Activated naive CD8-positive, alpha-beta T cell treated with anti-CD3 and anti-CD28 coated beads for 36 hours (primary cell): ENCODE measurements around the gene MYRIP. TPM values are rescaled to one million over a fixed set of nuclear protein-coding genes. Genes with fewer than 3 reads are reported as not detected.

Source experiments
- DNase-seq: peaks from one replicate; pipeline ENCODE4 v3.0.0; 2021
- H3K27ac Mint-ChIP-seq: one replicate; pipeline ENCODE4 v1.8.0; 2022; ENCODE audit warnings: mild to moderate bottlenecking, moderate library complexity, mixed read lengths
- H3K27me3 Mint-ChIP-seq: one replicate; pipeline ENCODE4 v1.8.0; 2022; ENCODE audit warnings: mild to moderate bottlenecking, mixed read lengths
- H3K36me3 Mint-ChIP-seq: one replicate; pipeline ENCODE4 v1.8.0; 2021; ENCODE audit warnings: mild to moderate bottlenecking, mixed read lengths
- H3K4me1 Mint-ChIP-seq: one replicate; pipeline ENCODE4 v1.8.0; 2021; ENCODE audit warnings: mixed read lengths
- H3K4me3 Mint-ChIP-seq: one replicate; pipeline ENCODE4 v1.8.0; 2022; ENCODE audit warnings: mild to moderate bottlenecking, moderate library complexity, mixed read lengths
- H3K9me3 Mint-ChIP-seq: one replicate; pipeline ENCODE4 v1.8.0; 2022; ENCODE audit warnings: mixed read lengths
- total RNA-seq, 2 experiments: library from RNA; stranded (reverse); gene quantifications; one replicate each; pipeline ENCODE4 v1.2.3, GENCODE V29; 2021

Gene MYRIP
- total RNA-seq, 2 experiments from 2014 or later: not detected

GRCh38 chr3:40143283-40144090, 334.1 kb downstream of the MYRIP start:
- Mint-ChIP-seq H3K9me3 (peaks cover 9% of the 10 kb centered on the region), H3K4me1 (no peaks in the 10 kb centered on the region), H3K36me3 (no peaks in the 10 kb centered on the region), H3K27ac (no peak overlapping the region), H3K27me3 (peaks cover 10% of the 10 kb centered on the region), H3K4me3 (no peak overlapping the region)
- no peak for DNase-seq

- Mint-ChIP-seq H3K27ac (no peak overlapping the region), H3K36me3 (no peaks in the 10 kb centered on the region), H3K4me3 (no peak overlapping the region), H3K27me3 (peaks cover 2% of the 10 kb centered on the region), H3K4me1 (no peaks in the 10 kb centered on the region), H3K9me3 (no peaks in the 10 kb centered on the region)
- DNase-seq: no peak
Measured at GRCh38 chr3:40148827-40149226, 339.4 kb downstream of the MYRIP start.

GRCh38 chr3:40152482-40153133, 343.2 kb downstream of the MYRIP start:
- DNase-seq: no peak
- Mint-ChIP-seq H3K4me3 (no peak overlapping the region), H3K27ac (no peak overlapping the region), H3K27me3 (no peaks in the 10 kb centered on the region), H3K9me3 (no peaks in the 10 kb centered on the region), H3K36me3 (no peaks in the 10 kb centered on the region), H3K4me1 (no peaks in the 10 kb centered on the region)

GRCh38 chr3:40160933-40161332, 351.5 kb downstream of the MYRIP start:
- no peak overlapping the region for H3K4me3 Mint-ChIP-seq
- no peak for DNase-seq
- H3K4me1 Mint-ChIP-seq: no peaks in the 10 kb centered on the region
- no peak overlapping the region for H3K27ac Mint-ChIP-seq
- H3K27me3 Mint-ChIP-seq: no peaks in the 10 kb centered on the region
- peaks cover 8% of the 10 kb centered on the region for H3K36me3 Mint-ChIP-seq
- H3K9me3 Mint-ChIP-seq: peaks cover 15% of the 10 kb centered on the region

GRCh38 chr3:40162616-40163015, 353.2 kb downstream of the MYRIP start:
- H3K36me3 Mint-ChIP-seq: peaks cover 8% of the 10 kb centered on the region
- no peak for DNase-seq
- H3K4me1 Mint-ChIP-seq: no peaks in the 10 kb centered on the region
- H3K4me3 Mint-ChIP-seq: no peak overlapping the region
- H3K9me3 Mint-ChIP-seq: peaks cover 15% of the 10 kb centered on the region
- no peak overlapping the region for H3K27ac Mint-ChIP-seq
- H3K27me3 Mint-ChIP-seq: no peaks in the 10 kb centered on the region

- Mint-ChIP-seq H3K4me1 (peaks cover 2% of the 10 kb centered on the region), H3K4me3 (no peak overlapping the region), H3K27ac (no peak overlapping the region), H3K9me3 (no peaks in the 10 kb centered on the region), H3K36me3 (no peaks in the 10 kb centered on the region), H3K27me3 (no peaks in the 10 kb centered on the region)
- no peak for DNase-seq
Measured at GRCh38 chr3:40166997-40167396, 357.6 kb downstream of the MYRIP start.

GRCh38 chr3:40167958-40168357, 358.5 kb downstream of the MYRIP start:
- H3K4me1 Mint-ChIP-seq: peaks cover 2% of the 10 kb centered on the region
- no peak overlapping the region for H3K4me3 Mint-ChIP-seq
- H3K27ac Mint-ChIP-seq: no peak overlapping the region
- H3K27me3 Mint-ChIP-seq: no peaks in the 10 kb centered on the region
- no peaks in the 10 kb centered on the region for H3K9me3 Mint-ChIP-seq
- DNase-seq: no peak
- H3K36me3 Mint-ChIP-seq: no peaks in the 10 kb centered on the region

GRCh38 chr3:40169983-40170382, 360.6 kb downstream of the MYRIP start:
- no peaks in the 10 kb centered on the region for H3K27me3 Mint-ChIP-seq
- H3K9me3 Mint-ChIP-seq: no peaks in the 10 kb centered on the region
- peaks cover 2% of the 10 kb centered on the region for H3K4me1 Mint-ChIP-seq
- no peak overlapping the region for H3K27ac Mint-ChIP-seq
- DNase-seq: no peak
- no peak overlapping the region for H3K4me3 Mint-ChIP-seq
- H3K36me3 Mint-ChIP-seq: no peaks in the 10 kb centered on the region

GRCh38 chr3:40170395-40170794, 361.0 kb downstream of the MYRIP start:
- H3K27ac Mint-ChIP-seq: no peak overlapping the region
- no peaks in the 10 kb centered on the region for H3K36me3 Mint-ChIP-seq
- no peaks in the 10 kb centered on the region for H3K9me3 Mint-ChIP-seq
- no peak for DNase-seq
- H3K4me1 Mint-ChIP-seq: peaks cover 2% of the 10 kb centered on the region
- no peaks in the 10 kb centered on the region for H3K27me3 Mint-ChIP-seq
- H3K4me3 Mint-ChIP-seq: no peak overlapping the region

- no peaks in the 10 kb centered on the region for H3K27me3 Mint-ChIP-seq
- no peaks in the 10 kb centered on the region for H3K9me3 Mint-ChIP-seq
- H3K36me3 Mint-ChIP-seq: no peaks in the 10 kb centered on the region
Measured at GRCh38 chr3:40172560-40172959, 363.2 kb downstream of the MYRIP start.

GRCh38 chr3:40173227-40173721, 363.9 kb downstream of the MYRIP start:
- no peak overlapping the region for H3K27ac Mint-ChIP-seq
- H3K4me1 Mint-ChIP-seq: peaks cover 2% of the 10 kb centered on the region
- no peak for DNase-seq
- H3K27me3 Mint-ChIP-seq: no peaks in the 10 kb centered on the region
- H3K36me3 Mint-ChIP-seq: no peaks in the 10 kb centered on the region
- no peaks in the 10 kb centered on the region for H3K9me3 Mint-ChIP-seq
- H3K4me3 Mint-ChIP-seq: no peak overlapping the region

More at GRCh38 chr3:40172560-40172959, 363.2 kb downstream of the MYRIP start:
- H3K4me1 Mint-ChIP-seq: peaks cover 2% of the 10 kb centered on the region
- DNase-seq: no peak
- H3K4me3 Mint-ChIP-seq: no peak overlapping the region
- H3K27ac Mint-ChIP-seq: no peak overlapping the region

GRCh38 chr3:40178012-40178594, 368.7 kb downstream of the MYRIP start:
- no peaks in the 10 kb centered on the region for H3K9me3 Mint-ChIP-seq
- no peaks in the 10 kb centered on the region for H3K36me3 Mint-ChIP-seq
- no peak overlapping the region for H3K4me3 Mint-ChIP-seq
- no peak overlapping the region for H3K27ac Mint-ChIP-seq
- no peak for DNase-seq
- H3K4me1 Mint-ChIP-seq: no peaks in the 10 kb centered on the region
- H3K27me3 Mint-ChIP-seq: no peaks in the 10 kb centered on the region

GRCh38 chr3:40179016-40179415, 369.6 kb downstream of the MYRIP start:
- no peaks in the 10 kb centered on the region for H3K4me1 Mint-ChIP-seq
- no peaks in the 10 kb centered on the region for H3K27me3 Mint-ChIP-seq
- no peak overlapping the region for H3K4me3 Mint-ChIP-seq
- H3K36me3 Mint-ChIP-seq: no peaks in the 10 kb centered on the region
- peak; percentile 39 for DNase-seq
- H3K27ac Mint-ChIP-seq: no peak overlapping the region
- no peaks in the 10 kb centered on the region for H3K9me3 Mint-ChIP-seq

- no peak for DNase-seq
- Mint-ChIP-seq H3K4me3 (no peak overlapping the region), H3K27ac (no peak overlapping the region), H3K36me3 (no peaks in the 10 kb centered on the region), H3K27me3 (no peaks in the 10 kb centered on the region), H3K9me3 (no peaks in the 10 kb centered on the region), H3K4me1 (no peaks in the 10 kb centered on the region)
Measured at GRCh38 chr3:40181182-40181581, 371.8 kb downstream of the MYRIP start.

GRCh38 chr3:40185029-40185695, 375.8 kb downstream of the MYRIP start:
- H3K27ac Mint-ChIP-seq: no peak overlapping the region
- H3K9me3 Mint-ChIP-seq: no peaks in the 10 kb centered on the region
- H3K4me1 Mint-ChIP-seq: no peaks in the 10 kb centered on the region
- DNase-seq: no peak
- no peak overlapping the region for H3K4me3 Mint-ChIP-seq
- H3K36me3 Mint-ChIP-seq: no peaks in the 10 kb centered on the region
- no peaks in the 10 kb centered on the region for H3K27me3 Mint-ChIP-seq
